ENCODE results near the gene KRTAP5-3. TPM values are rescaled to one million over a fixed set of nuclear protein-coding genes. Genes with fewer than 3 reads are reported as not detected.

The KRTAP5-3 gene
- total RNA-seq, 2 donors from 2014 or later, result not detected

DNA sequence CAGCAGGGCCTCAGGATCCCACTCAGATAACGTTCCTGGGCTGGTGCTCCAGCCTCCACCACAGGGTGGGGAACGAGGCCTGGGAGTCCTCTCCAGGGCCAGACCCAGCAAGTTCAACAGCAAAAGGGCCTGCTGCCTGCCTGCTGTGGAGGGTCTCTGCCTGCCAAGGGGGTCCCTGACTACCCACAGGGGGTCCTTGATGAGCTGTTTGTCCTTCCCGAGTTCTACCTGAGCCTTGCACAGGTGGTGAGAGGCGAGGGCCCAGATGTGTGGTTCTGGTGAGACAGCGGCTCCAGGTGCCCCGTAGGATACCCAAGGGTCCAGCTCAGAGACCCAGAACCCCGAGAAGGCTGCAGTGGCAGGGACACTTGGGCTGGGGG, 40.6 kb downstream of the KRTAP5-3 start:
- H3K36me3 Mint-ChIP-seq (ENCODE audit: low read depth), result no peaks in the 10 kb centered on the region
- H3K9me3 ChIP-seq (ENCODE audit: control insufficient read depth, low read length, poor library complexity, severe bottlenecking), result no peaks in the 10 kb centered on the region
- no peak overlapping the region for H3K27ac Mint-ChIP-seq
- peak in 1 of 3 donors; percentile 7 for DNase-seq
- peak overlapping the region; percentile 43 for H3K4me3 Mint-ChIP-seq
- no peak for ATAC-seq
- H3K4me1 Mint-ChIP-seq, result peaks cover 12% of the 10 kb centered on the region
- H3K27me3 Mint-ChIP-seq, result no peaks in the 10 kb centered on the region

DNA sequence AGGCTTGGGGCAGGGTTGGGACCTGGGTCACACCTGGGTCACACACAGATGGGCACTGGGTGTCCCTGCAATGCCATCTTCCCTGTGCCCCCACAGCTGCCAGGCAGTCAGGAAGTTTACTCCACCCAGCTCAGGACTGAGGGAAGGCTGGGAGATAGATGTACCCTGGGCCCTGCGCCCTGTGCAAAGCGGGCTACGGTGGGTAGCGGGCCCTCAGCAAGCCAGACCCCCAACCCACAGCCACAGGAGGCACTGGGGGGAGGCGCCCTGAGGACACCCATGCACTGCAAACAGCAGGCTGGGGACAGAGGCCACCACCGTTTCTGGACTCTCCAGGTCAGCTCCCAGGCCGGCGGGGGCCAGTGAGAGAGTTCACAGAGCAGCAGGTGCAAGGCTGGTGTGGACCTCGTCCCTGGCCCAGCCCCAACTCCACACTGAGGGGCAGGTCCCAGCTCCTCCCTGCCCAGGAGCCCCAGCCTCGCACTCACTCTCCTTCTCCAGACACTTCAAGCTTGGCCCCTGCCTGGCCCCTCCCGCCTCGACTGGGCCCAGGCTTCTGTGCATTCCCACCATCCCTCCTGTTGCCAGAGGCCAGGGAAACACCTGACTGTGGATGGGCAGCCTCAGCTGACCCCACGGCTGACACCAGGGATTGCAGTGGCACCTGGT, 41.1 kb downstream of the KRTAP5-3 start:
- Mint-ChIP-seq H3K4me1 (peaks cover 12% of the 10 kb centered on the region), H3K27ac (no peak overlapping the region), H3K36me3 (ENCODE audit: low read depth) (no peaks in the 10 kb centered on the region), H3K27me3 (no peaks in the 10 kb centered on the region), H3K4me3 (peak overlapping the region; percentile 43)
- ATAC-seq (no peak), DNase-seq (peak in 1 of 3 donors; percentile 9)
- H3K9me3 ChIP-seq (ENCODE audit: control insufficient read depth, low read length, poor library complexity, severe bottlenecking), result no peaks in the 10 kb centered on the region

DNA sequence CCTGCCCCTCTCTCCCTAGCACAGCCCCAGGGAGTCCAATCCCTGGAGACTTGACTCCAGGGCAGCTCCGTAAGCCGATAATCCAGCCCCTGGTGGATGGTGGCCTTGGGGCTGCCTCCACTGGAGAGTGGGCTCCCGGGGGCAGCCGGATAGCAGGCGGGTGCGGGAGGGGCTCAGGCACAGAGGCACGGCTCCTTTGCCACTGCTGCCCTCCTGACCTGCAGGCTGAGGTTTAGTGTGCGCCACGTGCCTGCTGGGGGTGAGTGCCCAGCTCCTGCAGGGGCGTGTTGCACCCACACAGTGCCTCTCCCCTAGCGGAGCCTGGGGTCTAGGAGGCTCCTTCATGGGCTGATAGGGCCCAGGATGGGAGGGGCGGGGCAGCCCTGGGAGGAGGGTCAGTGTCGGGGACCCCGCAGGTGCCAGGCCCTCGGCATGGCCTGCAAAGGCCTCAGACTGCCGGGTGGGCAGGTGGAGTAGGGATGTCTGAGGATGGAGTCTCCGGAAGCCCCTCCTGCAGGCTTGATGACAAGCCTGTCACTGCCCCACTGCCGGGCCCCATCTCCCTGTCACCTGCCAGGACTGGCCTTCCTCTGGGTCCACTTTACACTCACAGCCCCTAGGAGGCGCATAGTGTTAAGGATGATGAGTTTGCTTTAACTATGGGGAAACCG, 41.7 kb downstream of the KRTAP5-3 start:
- no peak for DNase-seq
- H3K27ac Mint-ChIP-seq, result no peak overlapping the region
- H3K4me1 Mint-ChIP-seq, result peaks cover 12% of the 10 kb centered on the region
- peak overlapping the region; percentile 36 for H3K4me3 Mint-ChIP-seq
- H3K27me3 Mint-ChIP-seq, result no peaks in the 10 kb centered on the region
- ATAC-seq, result no peak
- no peaks in the 10 kb centered on the region for H3K9me3 ChIP-seq (ENCODE audit: control insufficient read depth, low read length, poor library complexity, severe bottlenecking)
- peaks cover 1% of the 10 kb centered on the region for H3K36me3 Mint-ChIP-seq (ENCODE audit: low read depth)

DNA sequence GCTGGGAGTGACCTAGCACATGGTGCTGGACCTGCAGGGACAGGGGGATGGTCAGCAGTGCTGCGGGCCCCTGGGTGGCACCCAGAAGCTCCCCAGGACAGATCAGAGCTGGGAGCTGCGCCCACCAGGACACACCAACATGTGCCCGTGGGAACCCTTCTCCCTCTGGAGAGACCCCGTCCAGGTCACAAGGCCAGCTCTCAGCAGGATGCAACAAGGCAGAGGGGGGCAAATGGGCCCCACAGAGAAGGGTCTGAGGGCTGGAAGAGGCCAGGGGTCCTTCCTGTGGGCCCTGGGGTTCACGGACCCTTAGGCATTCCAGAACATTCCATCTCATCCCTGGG, 42.4 kb downstream of the KRTAP5-3 start:
- no peaks in the 10 kb centered on the region for H3K9me3 ChIP-seq (ENCODE audit: control insufficient read depth, low read length, poor library complexity, severe bottlenecking)
- Mint-ChIP-seq H3K36me3 (ENCODE audit: low read depth) (peaks cover 2% of the 10 kb centered on the region), H3K27me3 (no peaks in the 10 kb centered on the region), H3K4me1 (peaks cover 12% of the 10 kb centered on the region), H3K27ac (no peak overlapping the region), H3K4me3 (peak overlapping the region; percentile 55)
- ATAC-seq (no peak), DNase-seq (no peak)

DNA sequence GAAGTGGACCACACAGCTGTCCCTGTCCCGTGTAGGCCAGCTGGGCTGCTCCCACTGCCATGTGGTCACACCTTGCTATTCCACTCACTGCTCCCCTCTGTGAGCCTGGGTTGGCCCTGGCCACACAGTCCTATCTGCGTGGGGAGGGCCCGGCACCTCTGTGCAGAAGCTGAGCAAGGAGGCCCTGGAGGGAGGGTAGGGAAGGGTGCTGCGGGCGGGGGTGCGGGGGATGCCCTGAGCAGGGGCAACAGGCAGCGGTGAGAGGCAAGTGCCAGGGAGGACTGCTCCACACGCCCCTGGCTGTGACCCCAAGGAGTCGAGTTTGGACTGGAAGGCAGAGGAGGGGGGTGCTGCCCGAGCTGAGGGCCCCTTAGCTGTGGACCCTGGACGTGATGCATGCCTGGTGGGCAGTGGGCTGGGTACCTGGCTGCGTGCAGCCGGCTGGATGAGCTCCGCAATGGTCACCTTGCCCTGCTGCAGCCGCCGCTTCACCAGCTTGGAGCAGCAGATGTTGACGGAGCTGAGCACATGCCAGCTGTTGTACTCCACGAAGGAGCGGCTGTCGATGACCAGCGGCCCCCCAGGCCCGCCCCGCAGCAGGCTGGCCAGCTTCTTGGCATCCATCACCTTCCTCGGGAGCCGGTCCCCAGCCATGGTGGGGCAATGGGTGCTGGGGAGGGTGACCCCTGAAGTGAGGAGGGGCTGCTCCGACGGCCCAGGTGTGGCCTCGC, 42.9 kb downstream of the KRTAP5-3 start:
- Mint-ChIP-seq H3K4me1 (peaks cover 12% of the 10 kb centered on the region), H3K27me3 (no peaks in the 10 kb centered on the region), H3K36me3 (ENCODE audit: low read depth) (peaks cover 2% of the 10 kb centered on the region), H3K27ac (peak overlapping the region; percentile 9), H3K4me3 (peak overlapping the region; percentile 55)
- DNase-seq (no peak), ATAC-seq (no peak)
- no peaks in the 10 kb centered on the region for H3K9me3 ChIP-seq (ENCODE audit: control insufficient read depth, low read length, poor library complexity, severe bottlenecking)

DNA sequence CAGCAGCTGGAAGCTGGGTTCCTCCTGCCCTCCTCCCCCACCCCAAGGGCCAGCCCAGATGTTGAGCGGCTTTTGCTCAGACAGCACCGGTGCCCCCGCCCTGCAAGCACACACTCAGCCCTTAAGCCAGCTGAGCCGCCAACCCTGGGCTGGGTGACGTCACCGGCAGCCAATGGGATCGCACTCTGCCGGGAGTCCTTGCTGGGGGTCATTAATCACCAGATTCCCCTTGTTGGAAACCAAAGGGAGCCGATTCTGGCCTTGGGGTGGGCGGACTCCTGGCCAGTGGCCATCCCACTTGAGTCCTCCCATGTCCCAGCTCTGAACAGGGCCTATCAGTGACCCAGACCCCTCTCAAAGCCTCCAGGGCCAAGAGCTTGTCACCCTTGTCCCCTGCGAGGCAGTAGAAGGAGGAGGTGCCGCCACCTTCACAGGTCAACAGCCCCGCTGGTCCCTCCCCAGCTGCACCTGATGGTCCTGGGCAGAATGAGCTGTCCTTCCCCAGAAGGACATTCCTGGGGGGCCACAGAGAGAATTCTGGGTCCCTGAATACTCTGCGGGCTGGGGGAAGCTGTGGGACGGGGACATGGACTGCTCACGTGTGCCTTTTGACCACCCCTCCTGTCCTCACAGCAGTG, 43.6 kb downstream of the KRTAP5-3 start:
- DNase-seq, result no peak

DNA sequence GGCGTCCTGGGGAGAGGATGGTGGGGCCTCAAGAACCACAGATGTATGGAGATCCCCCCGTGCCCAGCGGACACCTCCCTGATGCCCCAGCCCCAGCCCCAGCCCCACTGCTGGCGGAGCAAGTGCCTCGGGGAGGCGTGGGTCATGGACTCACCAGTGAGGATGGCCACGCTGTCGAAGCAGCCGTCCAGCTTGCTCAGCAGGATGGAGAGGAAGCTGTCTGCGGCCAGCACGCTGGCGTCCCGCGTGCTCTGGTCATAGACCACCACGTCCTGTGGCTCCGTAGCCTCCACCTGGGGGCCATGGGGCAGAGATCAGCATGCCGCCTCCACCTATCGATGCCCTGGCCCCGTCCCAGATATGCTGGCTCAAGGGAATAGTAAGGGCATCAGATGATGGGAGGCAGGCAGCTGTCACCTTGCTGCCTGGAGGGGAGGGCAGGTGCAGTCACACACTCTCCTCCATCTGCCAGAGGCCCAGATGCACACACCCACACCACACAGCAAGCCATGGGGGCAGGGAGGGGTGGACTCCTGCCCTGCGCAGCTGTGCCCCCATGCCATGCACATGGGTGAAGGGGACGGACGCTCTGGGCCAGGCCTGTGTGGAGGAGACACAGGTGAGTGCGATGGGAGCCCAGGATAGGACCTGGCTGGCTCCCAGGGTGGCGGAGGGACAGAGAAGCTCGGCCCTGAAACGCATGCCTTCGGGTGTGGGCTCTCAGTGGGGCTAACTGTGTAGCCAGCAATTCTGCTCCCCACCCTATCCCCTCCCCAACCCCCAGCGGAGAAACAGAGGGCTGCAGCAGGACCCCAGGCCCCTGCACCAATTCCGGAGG, 44.3 kb downstream of the KRTAP5-3 start:
- Mint-ChIP-seq H3K4me1 (peaks cover 7% of the 10 kb centered on the region), H3K27me3 (no peaks in the 10 kb centered on the region), H3K4me3 (no peak overlapping the region), H3K36me3 (ENCODE audit: low read depth) (peaks cover 2% of the 10 kb centered on the region), H3K27ac (peak overlapping the region; percentile 32)
- ATAC-seq (peak; percentile 2), DNase-seq (no peak)
- no peaks in the 10 kb centered on the region for H3K9me3 ChIP-seq (ENCODE audit: control insufficient read depth, low read length, poor library complexity, severe bottlenecking)

More for the DNA sequence above, 43.6 kb downstream of the KRTAP5-3 start:
- Mint-ChIP-seq H3K4me1 (peaks cover 12% of the 10 kb centered on the region), H3K36me3 (ENCODE audit: low read depth) (peaks cover 2% of the 10 kb centered on the region), H3K4me3 (no peak overlapping the region), H3K27me3 (no peaks in the 10 kb centered on the region), H3K27ac (peak overlapping the region; percentile 9)
- no peak for ATAC-seq
- no peaks in the 10 kb centered on the region for H3K9me3 ChIP-seq (ENCODE audit: control insufficient read depth, low read length, poor library complexity, severe bottlenecking)

DNA sequence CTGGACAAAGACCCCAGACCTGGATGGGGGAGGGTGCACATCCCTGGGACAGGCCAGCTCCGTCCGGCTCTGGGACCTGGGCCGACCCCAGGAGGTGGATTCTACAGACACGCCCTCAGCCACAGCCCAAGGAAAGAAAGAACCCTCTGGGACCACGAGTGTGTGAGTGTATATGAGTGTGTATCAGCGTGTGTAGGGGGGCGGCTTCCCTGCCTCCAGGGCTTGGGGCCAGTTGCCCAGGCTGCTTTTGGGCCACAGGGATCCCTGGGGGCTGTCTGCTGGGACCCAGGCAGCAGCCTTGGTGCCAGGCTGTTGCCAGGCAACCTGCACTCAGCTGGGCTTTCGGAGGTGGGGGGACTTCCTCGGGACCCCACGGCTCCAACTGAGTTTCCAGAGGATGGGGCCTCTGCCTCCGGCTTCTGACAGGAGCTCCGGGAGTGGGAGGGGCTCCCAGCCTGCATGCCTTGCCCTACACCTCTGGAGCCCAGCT, 45.1 kb downstream of the KRTAP5-3 start:
- DNase-seq (no peak), ATAC-seq (no peak)
- no peaks in the 10 kb centered on the region for H3K27me3 Mint-ChIP-seq
- peak overlapping the region; percentile 32 for H3K27ac Mint-ChIP-seq
- peaks cover 2% of the 10 kb centered on the region for H3K36me3 Mint-ChIP-seq (ENCODE audit: low read depth)
- H3K4me3 Mint-ChIP-seq, result no peak overlapping the region
- peaks cover 5% of the 10 kb centered on the region for H3K4me1 Mint-ChIP-seq
- no peaks in the 10 kb centered on the region for H3K9me3 ChIP-seq (ENCODE audit: control insufficient read depth, low read length, poor library complexity, severe bottlenecking)

DNA sequence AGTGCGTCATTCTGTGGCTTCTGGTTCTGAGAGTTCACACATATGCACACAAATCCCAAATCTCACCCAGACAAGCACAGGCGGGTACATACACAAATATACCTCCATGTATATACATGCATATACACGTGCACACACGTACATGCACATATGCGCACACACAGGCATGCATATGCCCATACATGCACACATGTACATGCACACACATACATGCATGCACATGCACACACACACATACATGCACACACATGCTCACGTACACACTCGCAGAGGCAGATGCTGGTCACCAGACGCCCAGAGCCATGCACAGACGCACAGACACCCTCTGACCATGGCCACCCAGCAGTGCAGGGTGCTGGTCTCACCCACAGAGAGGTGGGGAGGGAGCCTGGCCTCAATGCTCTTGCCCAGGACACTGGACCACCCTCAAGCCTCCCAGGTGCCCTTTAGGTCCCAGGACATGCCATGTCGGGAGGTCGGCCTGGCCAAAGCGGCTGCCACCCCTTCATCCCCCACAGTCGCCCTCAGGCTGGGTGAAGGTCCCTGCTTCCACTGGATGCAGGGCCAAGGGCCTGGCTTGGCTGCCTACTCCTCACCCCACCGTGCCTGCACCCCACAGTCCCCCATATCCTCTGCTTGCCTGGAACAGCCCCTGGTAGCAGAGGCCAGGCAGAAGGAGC, 45.7 kb downstream of the KRTAP5-3 start:
- H3K4me3 Mint-ChIP-seq, result peak overlapping the region; percentile 49
- H3K27me3 Mint-ChIP-seq, result no peaks in the 10 kb centered on the region
- H3K4me1 Mint-ChIP-seq, result peaks cover 5% of the 10 kb centered on the region
- ATAC-seq (peak; percentile 3), DNase-seq (no peak)
- no peaks in the 10 kb centered on the region for H3K9me3 ChIP-seq (ENCODE audit: control insufficient read depth, low read length, poor library complexity, severe bottlenecking)
- peak overlapping the region; percentile 32 for H3K27ac Mint-ChIP-seq
- peaks cover 2% of the 10 kb centered on the region for H3K36me3 Mint-ChIP-seq (ENCODE audit: low read depth)

DNA sequence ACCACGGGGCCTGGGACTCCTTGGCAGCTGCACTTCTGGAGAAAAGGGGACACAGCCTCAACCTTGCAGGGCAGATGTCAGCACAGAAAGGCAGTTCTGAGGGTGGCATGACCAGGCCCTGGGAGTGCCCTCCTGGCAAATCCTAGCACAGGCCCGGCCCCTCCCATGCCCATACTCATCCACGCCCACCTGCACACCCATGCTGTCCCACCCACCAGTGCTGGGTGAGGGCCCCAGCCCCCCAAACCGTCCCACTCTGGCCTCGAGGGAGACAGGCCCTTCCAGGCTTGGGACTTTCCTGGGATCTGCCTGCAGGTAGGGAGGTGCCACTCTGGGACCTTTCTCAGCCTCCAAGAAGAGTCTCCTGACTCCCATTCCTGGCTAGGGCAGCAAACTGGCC, 46.3 kb downstream of the KRTAP5-3 start:
- H3K36me3 Mint-ChIP-seq (ENCODE audit: low read depth), result peaks cover 2% of the 10 kb centered on the region
- H3K27me3 Mint-ChIP-seq, result no peaks in the 10 kb centered on the region
- ATAC-seq, result no peak
- no peaks in the 10 kb centered on the region for H3K9me3 ChIP-seq (ENCODE audit: control insufficient read depth, low read length, poor library complexity, severe bottlenecking)
- no peak overlapping the region for H3K27ac Mint-ChIP-seq
- peak overlapping the region; percentile 59 for H3K4me3 Mint-ChIP-seq
- peaks cover 4% of the 10 kb centered on the region for H3K4me1 Mint-ChIP-seq
- DNase-seq, result no peak

DNA sequence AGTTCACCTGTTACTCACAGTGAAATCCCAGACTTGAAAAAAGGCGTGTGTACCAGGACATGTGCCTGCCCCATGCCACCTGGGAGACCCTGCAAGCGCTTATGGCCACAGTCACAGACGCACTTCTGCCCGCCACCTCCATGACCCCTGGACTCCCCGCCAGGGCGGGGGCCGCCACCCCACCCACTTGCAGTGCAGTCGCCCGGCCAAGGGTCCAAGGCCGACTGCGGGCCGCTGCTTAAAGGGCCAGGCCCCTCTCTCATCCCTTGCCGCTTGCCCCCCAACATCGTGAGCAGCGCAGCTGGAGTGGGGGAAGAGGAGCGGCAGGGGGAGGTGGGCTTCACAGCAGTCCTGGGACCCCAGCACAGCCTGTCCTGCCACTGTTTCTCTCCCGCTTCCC, 47.0 kb downstream of the KRTAP5-3 start:
- ATAC-seq (no peak), DNase-seq (no peak)
- no peak overlapping the region for H3K27ac Mint-ChIP-seq
- H3K9me3 ChIP-seq (ENCODE audit: control insufficient read depth, low read length, poor library complexity, severe bottlenecking), result no peaks in the 10 kb centered on the region
- H3K27me3 Mint-ChIP-seq, result no peaks in the 10 kb centered on the region
- H3K36me3 Mint-ChIP-seq (ENCODE audit: low read depth), result peaks cover 2% of the 10 kb centered on the region
- H3K4me3 Mint-ChIP-seq, result no peak overlapping the region
- H3K4me1 Mint-ChIP-seq, result peaks cover 4% of the 10 kb centered on the region

DNA sequence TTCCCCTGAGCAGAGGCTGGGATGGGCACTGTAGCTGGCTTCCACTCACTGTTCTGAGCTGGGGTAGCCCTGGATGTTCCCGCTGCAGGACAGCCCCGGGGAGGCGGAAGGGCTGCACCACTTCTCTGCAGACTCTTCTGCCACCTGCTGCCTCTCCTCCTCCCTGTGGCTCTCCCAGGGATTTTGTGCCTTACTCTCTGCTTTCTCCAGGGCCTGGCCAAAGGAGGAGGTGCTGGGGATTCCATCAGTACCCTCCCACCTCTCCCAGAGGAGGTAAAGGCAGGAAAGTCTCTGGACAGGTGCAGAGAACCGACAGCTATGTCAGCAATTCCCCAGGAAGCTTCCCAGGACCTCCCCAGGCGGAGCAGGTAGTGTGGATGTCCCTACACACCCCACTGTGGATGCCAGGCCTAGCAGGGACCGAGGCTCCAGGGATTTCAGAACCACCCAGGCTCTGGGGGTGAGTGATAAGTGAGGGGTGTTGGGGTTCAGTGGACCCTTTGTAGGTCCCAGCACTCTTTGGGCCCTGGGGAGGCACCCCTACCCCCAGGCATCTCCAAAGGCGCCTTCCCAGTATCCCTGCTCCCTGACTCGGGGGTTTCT, 47.5 kb downstream of the KRTAP5-3 start:
- H3K4me3 Mint-ChIP-seq, result peak overlapping the region; percentile 9
- H3K36me3 Mint-ChIP-seq (ENCODE audit: low read depth), result peaks cover 2% of the 10 kb centered on the region
- no peaks in the 10 kb centered on the region for H3K9me3 ChIP-seq (ENCODE audit: control insufficient read depth, low read length, poor library complexity, severe bottlenecking)
- peaks cover 2% of the 10 kb centered on the region for H3K4me1 Mint-ChIP-seq
- no peak for ATAC-seq
- H3K27ac Mint-ChIP-seq, result no peak overlapping the region
- no peaks in the 10 kb centered on the region for H3K27me3 Mint-ChIP-seq
- DNase-seq, result no peak

Measured in T-helper 17 cell (primary cell).